ENCODE data around the gene ANXA4.
A peak's percentile ranks its signal among the peaks of the same experiment; 100 is the strongest.
"Not testable (repeated sequence)": the region's sequence is repeated elsewhere in the genome, so short reads cannot be mapped to it uniquely, and the experiment has no call there.

Gene ANXA4

DNA sequence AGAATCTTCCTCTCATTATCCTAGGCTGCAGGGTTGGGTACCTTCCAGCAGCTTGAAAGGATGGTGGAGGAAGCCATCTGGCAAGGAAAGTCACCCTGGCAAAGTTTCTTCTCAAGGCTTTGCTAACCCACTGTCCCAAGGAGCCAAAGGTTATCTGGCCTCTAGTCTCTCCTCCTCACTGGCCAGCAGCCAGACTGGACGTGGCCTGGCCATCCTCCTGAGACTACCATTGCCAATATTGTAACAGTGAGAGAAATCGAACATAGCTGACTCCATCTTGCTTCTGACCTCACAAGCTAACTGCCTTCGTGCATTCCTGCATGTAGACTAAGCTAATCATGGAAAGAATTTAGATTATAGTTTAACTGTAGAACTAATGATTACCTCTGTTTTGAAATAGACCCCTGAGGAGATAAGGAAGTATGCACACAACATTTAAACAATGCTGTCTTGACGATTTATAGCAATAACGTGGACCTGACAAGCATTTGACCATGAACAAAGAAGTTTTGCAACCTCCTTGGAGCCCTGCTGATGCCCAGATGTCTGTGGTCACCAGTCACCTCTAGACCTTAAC lies 7.8 kb upstream of the ANXA4 start:
- Histone ChIP-seq H3K9me3 (ENCODE audit: control insufficient read depth in 5 of 5, low read length in 5 of 5) (no peaks in the 10 kb centered on the region), H3K4me3 (ENCODE audit: low read depth in 1 of 5, low read length in 5 of 5) (no peak overlapping the region), H3K4me1 (ENCODE audit: control insufficient read depth in 5 of 5, insufficient read depth in 5 of 5, low read length in 5 of 5) (peaks cover 0 to 10% (median 6%) of the 10 kb centered on the region in 5 donors), H3K9ac (ENCODE audit: low read length in 5 of 5) (no peak overlapping the region), H3K27me3 (ENCODE audit: control insufficient read depth in 5 of 5, insufficient read depth in 4 of 5, low read length in 5 of 5) (no peaks in the 10 kb centered on the region), H3K36me3 (ENCODE audit: control insufficient read depth in 5 of 5, insufficient read depth in 5 of 5, low read length in 5 of 5) (no peaks in the 10 kb centered on the region), H3K27ac (ENCODE audit: low read depth, low read length) (no peak overlapping the region)

- Histone ChIP-seq H3K4me3 (ENCODE audit: low read depth in 1 of 5, low read length in 5 of 5) (no peak overlapping the region), H3K9ac (ENCODE audit: low read length in 5 of 5) (no peak overlapping the region), H3K27me3 (ENCODE audit: control insufficient read depth in 5 of 5, insufficient read depth in 4 of 5, low read length in 5 of 5) (no peaks in the 10 kb centered on the region), H3K36me3 (ENCODE audit: control insufficient read depth in 5 of 5, insufficient read depth in 5 of 5, low read length in 5 of 5) (no peaks in the 10 kb centered on the region), H3K9me3 (ENCODE audit: control insufficient read depth in 5 of 5, low read length in 5 of 5) (no peaks in the 10 kb centered on the region), H3K27ac (ENCODE audit: low read depth, low read length) (no peak overlapping the region), H3K4me1 (ENCODE audit: control insufficient read depth in 5 of 5, insufficient read depth in 5 of 5, low read length in 5 of 5) (peaks cover 0 to 10% (median 6%) of the 10 kb centered on the region in 5 donors)
Measured at GRCh38 chr2:69734854-69735544, 6.9 kb upstream of the ANXA4 start.

GRCh38 chr2:69735686-69736085 lies 6.2 kb upstream of the ANXA4 start:
- Histone ChIP-seq H3K4me1 (ENCODE audit: control insufficient read depth in 5 of 5, insufficient read depth in 5 of 5, low read length in 5 of 5) (peaks cover 0 to 14% (median 9%) of the 10 kb centered on the region in 5 donors), H3K9ac (ENCODE audit: low read length in 5 of 5) (no peak overlapping the region), H3K27ac (ENCODE audit: low read depth, low read length) (no peak overlapping the region), H3K9me3 (ENCODE audit: control insufficient read depth in 5 of 5, low read length in 5 of 5) (no peaks in the 10 kb centered on the region), H3K4me3 (ENCODE audit: low read depth in 1 of 5, low read length in 5 of 5) (no peak overlapping the region), H3K36me3 (ENCODE audit: control insufficient read depth in 5 of 5, insufficient read depth in 5 of 5, low read length in 5 of 5) (no peaks in the 10 kb centered on the region), H3K27me3 (ENCODE audit: control insufficient read depth in 5 of 5, insufficient read depth in 4 of 5, low read length in 5 of 5) (no peaks in the 10 kb centered on the region)

GRCh38 chr2:69738149-69738548 lies 3.8 kb upstream of the ANXA4 start:
- H3K4me3 ChIP-seq (ENCODE audit: low read depth in 1 of 5, low read length in 5 of 5); H3K27ac ChIP-seq (ENCODE audit: low read depth, low read length); H3K9ac ChIP-seq (ENCODE audit: low read length in 5 of 5); H3K27me3 ChIP-seq (ENCODE audit: control insufficient read depth in 5 of 5, insufficient read depth in 4 of 5, low read length in 5 of 5); H3K9me3 ChIP-seq (ENCODE audit: control insufficient read depth in 5 of 5, low read length in 5 of 5); H3K36me3 ChIP-seq (ENCODE audit: control insufficient read depth in 5 of 5, insufficient read depth in 5 of 5, low read length in 5 of 5): not testable (repeated sequence)
- H3K4me1 ChIP-seq (ENCODE audit: control insufficient read depth in 5 of 5, insufficient read depth in 5 of 5, low read length in 5 of 5): peaks cover 2 to 28% (median 24%) of the 10 kb centered on the region in 5 donors

GRCh38 chr2:69740502-69740951 lies 1.4 kb upstream of the ANXA4 start:
- peak overlapping the region in 3 of 5 donors; percentile 84 to 89 (median 89) for H3K9ac ChIP-seq (ENCODE audit: low read length in 5 of 5)
- H3K27ac ChIP-seq (ENCODE audit: low read depth, low read length): peak overlapping the region; percentile 80
- peak overlapping the region in 4 of 5 donors; percentile 87 to 94 (median 90) for H3K4me3 ChIP-seq (ENCODE audit: low read depth in 1 of 5, low read length in 5 of 5)
- H3K27me3 ChIP-seq (ENCODE audit: control insufficient read depth in 5 of 5, insufficient read depth in 4 of 5, low read length in 5 of 5): no peaks in the 10 kb centered on the region
- H3K9me3 ChIP-seq (ENCODE audit: control insufficient read depth in 5 of 5, low read length in 5 of 5): no peaks in the 10 kb centered on the region
- no peaks in the 10 kb centered on the region for H3K36me3 ChIP-seq (ENCODE audit: control insufficient read depth in 5 of 5, insufficient read depth in 5 of 5, low read length in 5 of 5)
- peaks cover 2 to 31% (median 29%) of the 10 kb centered on the region in 5 donors for H3K4me1 ChIP-seq (ENCODE audit: control insufficient read depth in 5 of 5, insufficient read depth in 5 of 5, low read length in 5 of 5)

- no peaks in the 10 kb centered on the region for H3K36me3 ChIP-seq (ENCODE audit: control insufficient read depth in 5 of 5, insufficient read depth in 5 of 5, low read length in 5 of 5)
- no peaks in the 10 kb centered on the region for H3K27me3 ChIP-seq (ENCODE audit: control insufficient read depth in 5 of 5, insufficient read depth in 4 of 5, low read length in 5 of 5)
- H3K27ac ChIP-seq (ENCODE audit: low read depth, low read length): peak overlapping the region; percentile 80
- peak overlapping the region; percentile 87 to 94 (median 88) for H3K4me3 ChIP-seq (ENCODE audit: low read depth in 1 of 5, low read length in 5 of 5)
- H3K9me3 ChIP-seq (ENCODE audit: control insufficient read depth in 5 of 5, low read length in 5 of 5): no peaks in the 10 kb centered on the region
- H3K4me1 ChIP-seq (ENCODE audit: control insufficient read depth in 5 of 5, insufficient read depth in 5 of 5, low read length in 5 of 5): peaks cover 2 to 31% (median 29%) of the 10 kb centered on the region in 5 donors
- peak overlapping the region; percentile 84 to 92 (median 89) for H3K9ac ChIP-seq (ENCODE audit: low read length in 5 of 5)
Measured at GRCh38 chr2:69741229-69741574, 732 bp upstream of the ANXA4 start.

GRCh38 chr2:69742322-69742952 lies 503 bp downstream of the ANXA4 start:
- peaks cover 2 to 31% (median 29%) of the 10 kb centered on the region in 5 donors for H3K4me1 ChIP-seq (ENCODE audit: control insufficient read depth in 5 of 5, insufficient read depth in 5 of 5, low read length in 5 of 5)
- peak overlapping the region; percentile 87 to 94 (median 87) for H3K4me3 ChIP-seq (ENCODE audit: low read depth in 1 of 5, low read length in 5 of 5)
- H3K27me3 ChIP-seq (ENCODE audit: control insufficient read depth in 5 of 5, insufficient read depth in 4 of 5, low read length in 5 of 5): no peaks in the 10 kb centered on the region
- H3K9ac ChIP-seq (ENCODE audit: low read length in 5 of 5): peak overlapping the region; percentile 22 to 92 (median 89)
- H3K27ac ChIP-seq (ENCODE audit: low read depth, low read length): peak overlapping the region; percentile 80
- no peaks in the 10 kb centered on the region for H3K9me3 ChIP-seq (ENCODE audit: control insufficient read depth in 5 of 5, low read length in 5 of 5)
- no peaks in the 10 kb centered on the region for H3K36me3 ChIP-seq (ENCODE audit: control insufficient read depth in 5 of 5, insufficient read depth in 5 of 5, low read length in 5 of 5)

- H3K4me1 ChIP-seq (ENCODE audit: control insufficient read depth in 5 of 5, insufficient read depth in 5 of 5, low read length in 5 of 5): peaks cover 2 to 31% (median 29%) of the 10 kb centered on the region in 5 donors
- no peaks in the 10 kb centered on the region for H3K27me3 ChIP-seq (ENCODE audit: control insufficient read depth in 5 of 5, insufficient read depth in 4 of 5, low read length in 5 of 5)
- H3K36me3 ChIP-seq (ENCODE audit: control insufficient read depth in 5 of 5, insufficient read depth in 5 of 5, low read length in 5 of 5): no peaks in the 10 kb centered on the region
- H3K9ac ChIP-seq (ENCODE audit: low read length in 5 of 5): no peak overlapping the region
- peak overlapping the region; percentile 80 for H3K27ac ChIP-seq (ENCODE audit: low read depth, low read length)
- H3K9me3 ChIP-seq (ENCODE audit: control insufficient read depth in 5 of 5, low read length in 5 of 5): no peaks in the 10 kb centered on the region
- peak overlapping the region in 1 of 5 donors; percentile 36 for H3K4me3 ChIP-seq (ENCODE audit: low read depth in 1 of 5, low read length in 5 of 5)
Measured at GRCh38 chr2:69743847-69744264, 1.9 kb downstream of the ANXA4 start.

DNA sequence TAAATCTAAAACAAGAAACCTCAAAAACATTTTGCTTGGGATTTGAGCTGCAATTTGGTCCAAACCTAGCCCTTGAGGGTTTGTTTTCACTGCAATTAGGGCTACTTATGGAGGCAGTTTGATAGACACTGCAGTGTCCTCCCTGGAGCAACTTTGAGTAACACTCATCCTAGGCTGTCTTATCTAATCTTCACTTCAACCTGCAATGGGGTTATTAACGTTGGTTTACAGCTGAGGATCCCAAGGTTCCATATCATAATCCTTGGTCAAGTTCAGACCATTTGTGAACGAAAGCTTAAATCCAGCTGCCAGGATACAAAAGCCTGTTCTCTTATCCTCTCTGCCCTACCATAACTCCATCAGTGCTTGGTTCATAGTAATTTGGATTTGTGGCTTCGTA lies 2.5 kb downstream of the ANXA4 start:
- H3K9me3 ChIP-seq (ENCODE audit: control insufficient read depth in 5 of 5, low read length in 5 of 5): no peaks in the 10 kb centered on the region
- no peaks in the 10 kb centered on the region for H3K27me3 ChIP-seq (ENCODE audit: control insufficient read depth in 5 of 5, insufficient read depth in 4 of 5, low read length in 5 of 5)
- no peak overlapping the region for H3K4me3 ChIP-seq (ENCODE audit: low read depth in 1 of 5, low read length in 5 of 5)
- no peak overlapping the region for H3K27ac ChIP-seq (ENCODE audit: low read depth, low read length)
- peaks cover 2 to 31% (median 29%) of the 10 kb centered on the region in 5 donors for H3K4me1 ChIP-seq (ENCODE audit: control insufficient read depth in 5 of 5, insufficient read depth in 5 of 5, low read length in 5 of 5)
- H3K36me3 ChIP-seq (ENCODE audit: control insufficient read depth in 5 of 5, insufficient read depth in 5 of 5, low read length in 5 of 5): peaks cover 0 to 2% (median 0%) of the 10 kb centered on the region in 5 donors
- no peak overlapping the region for H3K9ac ChIP-seq (ENCODE audit: low read length in 5 of 5)

- Histone ChIP-seq H3K9ac (ENCODE audit: low read length in 5 of 5) (no peak overlapping the region), H3K36me3 (ENCODE audit: control insufficient read depth in 5 of 5, insufficient read depth in 5 of 5, low read length in 5 of 5) (peaks cover 0 to 2% (median 0%) of the 10 kb centered on the region in 5 donors), H3K27me3 (ENCODE audit: control insufficient read depth in 5 of 5, insufficient read depth in 4 of 5, low read length in 5 of 5) (no peaks in the 10 kb centered on the region), H3K4me3 (ENCODE audit: low read depth in 1 of 5, low read length in 5 of 5) (no peak overlapping the region), H3K9me3 (ENCODE audit: control insufficient read depth in 5 of 5, low read length in 5 of 5) (no peaks in the 10 kb centered on the region), H3K27ac (ENCODE audit: low read depth, low read length) (no peak overlapping the region), H3K4me1 (ENCODE audit: control insufficient read depth in 5 of 5, insufficient read depth in 5 of 5, low read length in 5 of 5) (peaks cover 2 to 31% (median 29%) of the 10 kb centered on the region in 5 donors)
Measured at GRCh38 chr2:69745035-69745434, 3.1 kb downstream of the ANXA4 start.

Data from subcutaneous abdominal adipose tissue (tissue), 5 donors.